ENCODE measurements around the gene TEX9. TPM values are rescaled to one million over a fixed set of nuclear protein-coding genes. Genes with fewer than 3 reads are reported as not detected.

Gene TEX9
- total RNA-seq, 1 donor from 2014 or later, result 6.1 TPM

GRCh38 chr15:56473017-56473416, 107.8 kb downstream of the TEX9 start:
- no peak for TF ChIP-seq CTCF (IDR thresholded peaks at IDR 0.05; ENCODE audit: partially characterized antibody, unreplicated experiment)
- Mint-ChIP-seq H3K9me3 (ENCODE audit: unreplicated experiment) (no peaks in the 10 kb centered on the region), H3K4me3 (ENCODE audit: unreplicated experiment) (no peak overlapping the region)

GRCh38 chr15:56475351-56475750, 110.1 kb downstream of the TEX9 start:
- Mint-ChIP-seq H3K36me3 (ENCODE audit: unreplicated experiment) (peaks cover 7% of the 10 kb centered on the region), H3K4me3 (ENCODE audit: unreplicated experiment) (no peak overlapping the region), H3K27ac (ENCODE audit: unreplicated experiment) (no peak overlapping the region), H3K27me3 (ENCODE audit: unreplicated experiment) (no peaks in the 10 kb centered on the region), H3K9me3 (ENCODE audit: unreplicated experiment) (peaks cover 3% of the 10 kb centered on the region), H3K4me1 (ENCODE audit: low read depth, unreplicated experiment) (no peaks in the 10 kb centered on the region)
- no peak for DNase-seq
- no peak for TF ChIP-seq CTCF (IDR thresholded peaks at IDR 0.05; ENCODE audit: partially characterized antibody, unreplicated experiment)

More at GRCh38 chr15:56473017-56473416, 107.8 kb downstream of the TEX9 start:
- H3K36me3 Mint-ChIP-seq (ENCODE audit: unreplicated experiment), result no peaks in the 10 kb centered on the region
- no peaks in the 10 kb centered on the region for H3K27me3 Mint-ChIP-seq (ENCODE audit: unreplicated experiment)
- peaks cover 4% of the 10 kb centered on the region for H3K4me1 Mint-ChIP-seq (ENCODE audit: low read depth, unreplicated experiment)
- no peak overlapping the region for H3K27ac Mint-ChIP-seq (ENCODE audit: unreplicated experiment)
- DNase-seq, result no peak

Other genes with a start within 250 kb of the TEX9 start
- gene RFX7, start 121.5 kb upstream of the TEX9 start, total RNA-seq (ENCODE audit: unreplicated experiment), result 34.1 TPM
- gene MNS1, start 99.7 kb downstream of the TEX9 start, total RNA-seq (ENCODE audit: unreplicated experiment), result not detected

Measured in glutamatergic neuron (in vitro differentiated cells).